Fibroblast of lung (primary cell): ENCODE data around the gene COL26A1. TPM values are rescaled to one million over a fixed set of nuclear protein-coding genes. Genes with fewer than 3 reads are reported as not detected.

ENCODE experiments used
- DNase-seq, 2 donors: peaks; one replicate each; pipeline versions ENCODE4 v3.0.0 to v3.0.0-alpha.2; 2010; ENCODE audit warnings: low read depth in 2 of 2
- H2AFZ ChIP-seq: 2 replicates; pipeline ENCODE4 v1.5.1; 2012; ENCODE audit warnings: low read length, control low read depth, inconsistent platforms
- H3K27ac ChIP-seq: 2 replicates; pipeline ENCODE4 v1.5.1; 2011; ENCODE audit warnings: low read length, control low read depth; ENCODE audit not compliant: insufficient read depth
- H3K27me3 ChIP-seq: 2 replicates; pipeline ENCODE4 v1.5.1; 2011; ENCODE audit warnings: mild to moderate bottlenecking, low read length; ENCODE audit not compliant: control insufficient read depth, insufficient read depth
- H3K36me3 ChIP-seq: 2 replicates; pipeline ENCODE4 v1.5.1; 2011; ENCODE audit warnings: low read length; ENCODE audit not compliant: control insufficient read depth, insufficient read depth
- H3K4me1 ChIP-seq: 2 replicates; pipeline ENCODE4 v1.5.1; 2011; ENCODE audit warnings: low read length; ENCODE audit not compliant: control insufficient read depth, insufficient read depth; ENCODE audit errors: extremely low read depth
- H3K4me2 ChIP-seq: 2 replicates; pipeline ENCODE4 v1.5.1; 2011; ENCODE audit warnings: low read length, control low read depth; ENCODE audit not compliant: insufficient read depth; ENCODE audit errors: extremely low read depth
- H3K4me3 ChIP-seq, 4 experiments: fragments of 200-600 bp in 1 of 4; sonication (generic) in 1 of 4; replicated peaks in 1 of 4; 2 replicates each; pipeline ENCODE4 v1.5.1; 2011 to 2016; ENCODE audit warnings: low read length in 4 of 4, low read depth in 3 of 4, mild to moderate bottlenecking in 3 of 4, control low read depth in 2 of 4, inconsistent platforms in 1 of 4, mixed read lengths in 1 of 4; ENCODE audit not compliant: insufficient read depth in 1 of 4; ENCODE audit errors: control extremely low read depth in 1 of 4
- H3K79me2 ChIP-seq: 2 replicates; pipeline ENCODE4 v1.5.1; 2012; ENCODE audit warnings: mild to moderate bottlenecking, low read length, inconsistent platforms; ENCODE audit not compliant: control insufficient read depth, insufficient read depth
- H3K9ac ChIP-seq: 2 replicates; pipeline ENCODE4 v1.5.1; 2011; ENCODE audit warnings: mild to moderate bottlenecking, low read length, control low read depth; ENCODE audit not compliant: insufficient read depth
- H3K9me3 ChIP-seq: 2 replicates; pipeline ENCODE4 v1.5.1; 2012; ENCODE audit warnings: low read depth, low read length; ENCODE audit not compliant: control insufficient read depth, insufficient read depth
- H4K20me1 ChIP-seq: 2 replicates; pipeline ENCODE4 v1.5.1; 2011; ENCODE audit warnings: low read length; ENCODE audit not compliant: control insufficient read depth, insufficient read depth; ENCODE audit errors: extremely low read depth
- CTCF ChIP-seq, 2 donors: IDR thresholded peaks in 1 of 2; conservative IDR thresholded peaks in 1 of 2; 1 replicate in 1 of 2; 2 replicates in 1 of 2; pipeline ENCODE4 v1.5.1; 2011 to 2012; ENCODE audit warnings: low read length in 2 of 2, control low read depth in 1 of 2, inconsistent platforms in 1 of 2, low read depth in 1 of 2, mild to moderate bottlenecking in 1 of 2
- EZH2 ChIP-seq: IDR thresholded peaks from 2 replicates; pipeline ENCODE4 v1.5.1; 2012; ENCODE audit warnings: low read length, control low read depth, mild to moderate bottlenecking; ENCODE audit errors: missing control alignments
- polyA plus RNA-seq, 2 donors: library from polyadenylated mRNA; depleted of rRNA in 1 of 2; stranded (reverse) in 1 of 2; unstranded in 1 of 2; fragments of >200 nt; gene quantifications; 2 replicates each; pipeline ENCODE4 v1.2.1, GENCODE V29; 2011 to 2012; ENCODE audit warnings: missing spikeins in 1 of 2
- total RNA-seq: library from RNA; depleted of rRNA; stranded (reverse); fragments of >200 nt; gene quantifications from 2 replicates; pipeline ENCODE4 v1.2.1, GENCODE V29; 2014

The COL26A1 gene
- total and polyA plus RNA-seq, 2 donors (not counting 1 experiment from before 2014, with no cell fraction given): 0.06 TPM; not detected in 1

DNA sequence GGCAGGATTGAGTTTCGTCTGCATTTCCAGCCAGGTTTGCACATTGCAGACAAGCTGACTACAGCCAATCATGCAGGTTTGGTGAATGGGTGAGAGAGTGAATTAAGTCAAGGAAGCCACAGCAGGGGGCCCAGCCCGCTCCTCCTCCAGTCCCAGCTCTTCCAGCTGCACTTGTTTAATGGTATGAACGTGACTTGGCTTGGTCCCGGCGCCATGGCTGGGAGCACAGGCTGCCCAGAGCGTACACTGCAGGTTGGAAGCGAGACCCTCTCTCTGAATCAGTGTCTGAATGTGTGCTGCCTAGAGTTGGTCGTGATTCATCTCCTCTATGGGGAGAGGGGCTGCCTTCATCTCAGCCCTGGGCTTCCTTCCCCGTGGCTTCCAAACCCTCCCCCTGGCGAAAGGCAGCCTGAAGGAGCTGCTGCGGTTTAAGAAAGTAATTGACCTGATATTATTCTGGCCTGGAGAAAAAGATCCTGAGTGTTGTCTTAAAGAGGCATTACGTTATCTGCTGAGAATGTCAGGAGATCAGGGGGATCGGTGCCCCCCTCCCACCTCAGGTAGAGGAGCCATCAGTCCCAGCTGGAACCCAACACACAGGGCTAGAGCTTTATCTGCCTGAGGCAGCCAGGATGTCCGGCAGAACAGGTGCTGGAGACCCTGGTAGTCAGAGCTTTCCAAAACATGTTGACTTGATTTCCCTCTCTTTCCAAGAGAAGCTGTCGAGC is 132.1 kb downstream of the COL26A1 start:
- Histone ChIP-seq H4K20me1 (no peaks in the 10 kb centered on the region), H3K27me3 (no peaks in the 10 kb centered on the region), H3K4me2 (no peak overlapping the region), H2AFZ (no peak overlapping the region), H3K36me3 (no peaks in the 10 kb centered on the region), H3K9me3 (no peaks in the 10 kb centered on the region), H3K9ac (no peak overlapping the region), H3K27ac (no peak overlapping the region), H3K79me2 (no peaks in the 10 kb centered on the region), H3K4me3 (no peak overlapping the region), H3K4me1 (no peaks in the 10 kb centered on the region)
- TF ChIP-seq EZH2: no peak
- no peak for TF ChIP-seq CTCF (conservative IDR thresholded peaks at IDR 0.05 in 1 of 2, IDR thresholded peaks at IDR 0.05 in 1 of 2; ENCODE audit: low read depth in 1 of 2, low read length in 2 of 2)
- DNase-seq: peak in 1 of 2 donors; percentile 16

- TF ChIP-seq CTCF (conservative IDR thresholded peaks at IDR 0.05 in 1 of 2, IDR thresholded peaks at IDR 0.05 in 1 of 2; ENCODE audit: low read depth in 1 of 2, low read length in 2 of 2) (no peak), EZH2 (no peak)
- Histone ChIP-seq H3K27ac (no peak overlapping the region), H3K4me1 (no peaks in the 10 kb centered on the region), H3K9ac (no peak overlapping the region), H3K4me3 (no peak overlapping the region), H2AFZ (no peak overlapping the region), H4K20me1 (no peaks in the 10 kb centered on the region), H3K4me2 (no peak overlapping the region), H3K9me3 (no peaks in the 10 kb centered on the region), H3K79me2 (no peaks in the 10 kb centered on the region), H3K27me3 (no peaks in the 10 kb centered on the region), H3K36me3 (no peaks in the 10 kb centered on the region)
- DNase-seq: peak in 1 of 2 donors; percentile 17
Measured at GRCh38 chr7:101496017-101496416, 133.3 kb downstream of the COL26A1 start.

DNA sequence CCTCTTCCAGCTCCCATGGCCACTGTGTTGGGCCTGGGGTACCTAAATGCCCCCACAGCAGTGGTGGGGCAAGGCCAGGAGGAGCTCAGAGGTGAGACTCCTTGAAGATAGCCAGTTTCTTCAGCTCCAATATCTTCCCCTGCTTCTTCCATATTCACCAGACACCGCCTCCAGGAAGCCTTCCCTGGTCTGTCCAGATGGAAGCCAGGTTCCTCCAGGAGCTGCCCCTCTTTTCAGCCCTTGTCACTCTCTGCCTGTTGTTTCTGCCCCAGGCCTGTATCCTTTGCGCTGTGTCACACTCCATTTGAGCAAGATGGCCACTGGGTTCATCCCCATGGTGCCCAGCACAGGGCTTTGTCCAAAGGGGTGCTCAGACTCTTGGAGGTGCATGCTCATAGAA is 138.7 kb downstream of the COL26A1 start:
- Histone ChIP-seq H2AFZ (no peak overlapping the region), H4K20me1 (no peaks in the 10 kb centered on the region), H3K9ac (no peak overlapping the region), H3K79me2 (no peaks in the 10 kb centered on the region), H3K36me3 (no peaks in the 10 kb centered on the region), H3K4me3 (no peak overlapping the region), H3K27me3 (no peaks in the 10 kb centered on the region), H3K4me2 (no peak overlapping the region), H3K4me1 (no peaks in the 10 kb centered on the region), H3K27ac (no peak overlapping the region), H3K9me3 (no peaks in the 10 kb centered on the region)
- no peak for DNase-seq
- TF ChIP-seq CTCF (conservative IDR thresholded peaks at IDR 0.05 in 1 of 2, IDR thresholded peaks at IDR 0.05 in 1 of 2; ENCODE audit: low read depth in 1 of 2, low read length in 2 of 2) (no peak), EZH2 (no peak)
